Tibial nerve (tissue), 4 donors: ENCODE measurements around the gene FCRLB.

ENCODE experiments used
- EP300 ChIP-seq, 2 donors: sonication (generic); formaldehyde crosslinking; IDR thresholded peaks; one replicate each; pipeline ENCODE4 v1.6.1; 2017; ENCODE audit warnings: antibody characterized with exemption in 2 of 2, mild to moderate bottlenecking in 1 of 2
- POLR2A ChIP-seq, 2 donors: fragments of 450-650 bp; IDR thresholded peaks; one replicate each; pipeline ENCODE4 v1.6.1; 2017; ENCODE audit warnings: antibody characterized with exemption in 2 of 2, mild to moderate bottlenecking in 2 of 2, moderate library complexity in 2 of 2
- TF ChIP-seq, protein P1 (sequence below), 5 experiments: fragments of 200-600 bp in 3 of 5; fragments of 450-650 bp in 2 of 5; sonication (generic) in 3 of 5; IDR thresholded peaks; one replicate each; pipeline ENCODE4 v1.5.1; 2016 to 2019; ENCODE audit warnings: antibody characterized with exemption in 5 of 5, mild to moderate bottlenecking in 3 of 5, moderate library complexity in 2 of 5

DNA sequence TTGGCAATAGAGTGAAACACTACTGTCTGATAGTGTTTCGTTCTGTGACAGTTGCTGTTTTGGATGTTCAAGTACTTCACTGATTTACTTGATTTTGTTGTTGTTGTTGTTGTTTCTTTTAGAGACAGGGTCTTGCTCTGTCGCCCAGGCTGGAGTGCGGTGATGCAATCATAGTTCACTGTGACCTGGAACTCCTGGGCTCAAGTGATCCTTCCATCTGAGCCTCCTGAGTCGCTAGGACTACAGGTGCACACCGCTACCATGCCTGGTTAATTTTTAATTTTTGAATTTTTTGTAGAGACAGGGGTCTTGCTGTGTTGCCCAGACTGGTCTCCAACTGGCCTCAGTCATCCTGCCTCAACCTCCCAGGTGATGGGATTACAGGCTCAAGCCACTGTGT lies 47.1 kb downstream of the FCRLB start:
- TF ChIP-seq, protein P1, sequence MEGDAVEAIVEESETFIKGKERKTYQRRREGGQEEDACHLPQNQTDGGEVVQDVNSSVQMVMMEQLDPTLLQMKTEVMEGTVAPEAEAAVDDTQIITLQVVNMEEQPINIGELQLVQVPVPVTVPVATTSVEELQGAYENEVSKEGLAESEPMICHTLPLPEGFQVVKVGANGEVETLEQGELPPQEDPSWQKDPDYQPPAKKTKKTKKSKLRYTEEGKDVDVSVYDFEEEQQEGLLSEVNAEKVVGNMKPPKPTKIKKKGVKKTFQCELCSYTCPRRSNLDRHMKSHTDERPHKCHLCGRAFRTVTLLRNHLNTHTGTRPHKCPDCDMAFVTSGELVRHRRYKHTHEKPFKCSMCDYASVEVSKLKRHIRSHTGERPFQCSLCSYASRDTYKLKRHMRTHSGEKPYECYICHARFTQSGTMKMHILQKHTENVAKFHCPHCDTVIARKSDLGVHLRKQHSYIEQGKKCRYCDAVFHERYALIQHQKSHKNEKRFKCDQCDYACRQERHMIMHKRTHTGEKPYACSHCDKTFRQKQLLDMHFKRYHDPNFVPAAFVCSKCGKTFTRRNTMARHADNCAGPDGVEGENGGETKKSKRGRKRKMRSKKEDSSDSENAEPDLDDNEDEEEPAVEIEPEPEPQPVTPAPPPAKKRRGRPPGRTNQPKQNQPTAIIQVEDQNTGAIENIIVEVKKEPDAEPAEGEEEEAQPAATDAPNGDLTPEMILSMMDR (IDR thresholded peaks at IDR 0.05), result no peak
- no peak for TF ChIP-seq EP300 (IDR thresholded peaks at IDR 0.05)
- no peak for TF ChIP-seq POLR2A (IDR thresholded peaks at IDR 0.05)
